Lower lobe of right lung (tissue), 2 donors: ENCODE results near the gene SORL1-AS1.

Experiments
- ATAC-seq, 2 donors: fragments of 200-7000 bp; cut with Tn5 transposase; one replicate each; pipeline ENCODE4 v1.9.1; 2020 to 2022; ENCODE audit warnings: mild to moderate bottlenecking in 2 of 2, moderate library complexity in 2 of 2
- DNase-seq: peaks from one replicate; pipeline ENCODE4 v3.0.0-alpha.2; 2020
- H3K27ac ChIP-seq: fragments of 200-600 bp; one replicate; pipeline ENCODE4 v1.8.0; 2022
- H3K27me3 ChIP-seq: fragments of 200-600 bp; one replicate; pipeline ENCODE4 v1.8.0; 2022; ENCODE audit warnings: low read depth
- H3K36me3 ChIP-seq: fragments of 200-600 bp; one replicate; pipeline ENCODE4 v1.8.0; 2022; ENCODE audit warnings: mild to moderate bottlenecking
- H3K4me1 ChIP-seq: fragments of 200-600 bp; one replicate; pipeline ENCODE4 v1.8.0; 2022
- H3K4me3 ChIP-seq: fragments of 200-600 bp; one replicate; pipeline ENCODE4 v1.8.0; 2022; ENCODE audit warnings: mild to moderate bottlenecking
- H3K9me3 ChIP-seq: fragments of 200-600 bp; one replicate; pipeline ENCODE4 v1.8.0; 2022
- CTCF ChIP-seq: fragments of 200-600 bp; IDR thresholded peaks from one replicate; pipeline ENCODE4 v1.8.0; 2022; ENCODE audit warnings: antibody characterized with exemption, mild to moderate bottlenecking
- intact Hi-C: fragments of 100-400 bp; cut with DNase I; formaldehyde crosslinking; loops from one replicate; pipeline ENCODE4 v1.11.0; 2022
- donor health status: DM: no; HTN: yes; CAD: no; lungs with severe emphysema.

Gene SORL1-AS1

GRCh38 chr11:121448011-121448410, 4.8 kb downstream of the SORL1-AS1 start:
- no peak for TF ChIP-seq CTCF
- DNase-seq: no peak
- no peaks in the 10 kb centered on the region for H3K27me3 ChIP-seq
- H3K9me3 ChIP-seq: no peaks in the 10 kb centered on the region
- no peak overlapping the region for H3K27ac ChIP-seq
- ATAC-seq: no peak
- intact Hi-C loops: no loop called here
- peaks cover 34% of the 10 kb centered on the region for H3K4me1 ChIP-seq
- no peak overlapping the region for H3K4me3 ChIP-seq
- no peaks in the 10 kb centered on the region for H3K36me3 ChIP-seq

GRCh38 chr11:121446752-121447156, 6.0 kb downstream of the SORL1-AS1 start:
- no peak for TF ChIP-seq CTCF
- no peaks in the 10 kb centered on the region for H3K27me3 ChIP-seq
- H3K4me1 ChIP-seq: peaks cover 28% of the 10 kb centered on the region
- no peaks in the 10 kb centered on the region for H3K36me3 ChIP-seq
- intact Hi-C loops: no loop called here
- no peak overlapping the region for H3K4me3 ChIP-seq
- no peak for ATAC-seq
- no peaks in the 10 kb centered on the region for H3K9me3 ChIP-seq
- DNase-seq: no peak
- no peak overlapping the region for H3K27ac ChIP-seq

- no peaks in the 10 kb centered on the region for H3K9me3 ChIP-seq
- no peak overlapping the region for H3K27ac ChIP-seq
- H3K4me1 ChIP-seq: peaks cover 16% of the 10 kb centered on the region
- DNase-seq (no peak), ATAC-seq (no peak)
- H3K27me3 ChIP-seq: no peaks in the 10 kb centered on the region
- no peaks in the 10 kb centered on the region for H3K36me3 ChIP-seq
- no peak for TF ChIP-seq CTCF
- intact Hi-C loops: no loop called here
- no peak overlapping the region for H3K4me3 ChIP-seq
Measured at GRCh38 chr11:121445071-121445768, 7.5 kb downstream of the SORL1-AS1 start.

- Histone ChIP-seq H3K36me3 (no peaks in the 10 kb centered on the region), H3K9me3 (no peaks in the 10 kb centered on the region), H3K27me3 (no peaks in the 10 kb centered on the region), H3K27ac (no peak overlapping the region), H3K4me1 (peaks cover 11% of the 10 kb centered on the region), H3K4me3 (no peak overlapping the region)
- ATAC-seq (no peak), DNase-seq (no peak)
- intact Hi-C loops: no loop called here
- TF ChIP-seq CTCF: no peak
Measured at GRCh38 chr11:121444526-121444925, 8.2 kb downstream of the SORL1-AS1 start.

GRCh38 chr11:121443688-121444275, 9.0 kb downstream of the SORL1-AS1 start:
- Histone ChIP-seq H3K9me3 (no peaks in the 10 kb centered on the region), H3K36me3 (no peaks in the 10 kb centered on the region), H3K27me3 (no peaks in the 10 kb centered on the region), H3K27ac (no peak overlapping the region), H3K4me1 (peaks cover 5% of the 10 kb centered on the region), H3K4me3 (no peak overlapping the region)
- intact Hi-C loops: no loop called here
- no peak for TF ChIP-seq CTCF
- no peak for ATAC-seq
- DNase-seq: no peak
